ENCODE measurements around the gene EN2. TPM values are rescaled to one million over a fixed set of nuclear protein-coding genes. Genes with fewer than 3 reads are reported as not detected.

The EN2 gene
- total and polyA plus RNA-seq, 10 of the 15 experiments (the other 5 are each of a cell fraction or from before 2014, with no cell fraction given), result not detected

GRCh38 chr7:155471718-155472117 lies 13.8 kb downstream of the EN2 start:
- Histone ChIP-seq H3K36me3 (ENCODE audit: control insufficient read depth in 2 of 2, insufficient read depth in 2 of 2, low read length in 1 of 2) (no peaks in the 10 kb centered on the region), H4K20me1 (ENCODE audit: control insufficient read depth, insufficient read depth) (no peaks in the 10 kb centered on the region), H3K4me3 (no peak overlapping the region), H3K4me1 (ENCODE audit: control insufficient read depth, insufficient read depth, low read length) (no peaks in the 10 kb centered on the region), H3K9ac (ENCODE audit: control insufficient read depth, insufficient read depth, low read length) (no peak overlapping the region), H3K27me3 (replicated peaks in 1 of 2; ENCODE audit: control insufficient read depth in 2 of 2, insufficient read depth in 2 of 2, low read length in 1 of 2) (peaks cover 14 to 42% of the 10 kb centered on the region in 2 experiments), H3K79me2 (ENCODE audit: control insufficient read depth, insufficient read depth, low read length) (no peaks in the 10 kb centered on the region), H3K4me2 (ENCODE audit: control insufficient read depth, insufficient read depth) (no peak overlapping the region), H3K27ac (ENCODE audit: control insufficient read depth, insufficient read depth) (no peak overlapping the region), H3K9me3 (replicated peaks; ENCODE audit: control insufficient read depth, insufficient read depth, low read length) (no peaks in the 10 kb centered on the region; the same call in 2 of the 3 replicates), H2AFZ (ENCODE audit: control insufficient read depth, low read depth, low read length) (no peak overlapping the region)
- CTCF ChIA-PET, result interaction anchor here (0.9 kb wide), 1 partner anchor 281 kb away, joined by 3 read pairs; no protein-coding TSS in a partner anchor
- POLR2A ChIA-PET, result no interaction called here
- intact Hi-C loops (cut with micrococcal nuclease; ENCODE audit: unreplicated experiment) (no loop called here), in situ Hi-C loops (cut with MboI) (no loop called here)
- SMC1A ChIA-PET (ENCODE audit: uncharacterized antibody, unreplicated experiment), result interaction anchor here (0.6 kb wide), 1 partner anchor 9 kb away, joined by 3 read pairs; no protein-coding TSS in a partner anchor
- RAD21 ChIA-PET (ENCODE audit: unreplicated experiment), result interaction anchor here (0.5 kb wide), 1 partner anchor 60 kb away, joined by 3 read pairs; no protein-coding TSS in a partner anchor
- BruUV-seq (replicated peaks), result no TSS peak
- peak; percentile 66 for ATAC-seq
- no peak for FAIRE-seq
- 3% methylated on average over 11 of the region's 11 CpGs for WGBS (ENCODE audit: insufficient coverage, insufficient replicate concordance, low lambda C conversion rate, missing lambda C conversion rate)
- no peak for DNase-seq (ENCODE audit: low read depth, low spot score)
- no peak for TF ChIP-seq EZH2 (IDR thresholded peaks at IDR 0.05; ENCODE audit: borderline replicate concordance, control insufficient read depth, low read depth, low read length)
- TF ChIP-seq HDAC2 (IDR thresholded peaks at IDR 0.05), result no peak
- TF ChIP-seq BCL11A (IDR thresholded peaks at IDR 0.05; ENCODE audit: low read depth, low read length), result no peak
- TF ChIP-seq TCF7 (IDR thresholded peaks at IDR 0.05; ENCODE audit: borderline replicate concordance), result peak; percentile 83
- TF ChIP-seq EP300 (IDR thresholded peaks at IDR 0.05; ENCODE audit: borderline replicate concordance in 1 of 2, control insufficient read depth in 1 of 2, low read depth in 2 of 2, low read length in 2 of 2), result no peak
- TF ChIP-seq E2F8 (IDR thresholded peaks at IDR 0.05; ENCODE audit: low read depth, partially characterized antibody), result no peak
- TF ChIP-seq PBX3 (IDR thresholded peaks at IDR 0.05; ENCODE audit: insufficient replicate concordance, low read depth, low read length), result no peak
- no peak for TF ChIP-seq KLF5 (IDR thresholded peaks at IDR 0.05; ENCODE audit: partially characterized antibody)
- peak; percentile 80; the same call in 1 of the 2 replicates for TF ChIP-seq PAX5 (IDR thresholded peaks at IDR 0.05; ENCODE audit: borderline replicate concordance, low read depth, low read length)
- TF ChIP-seq CREM (IDR thresholded peaks at IDR 0.05; ENCODE audit: low read depth), result no peak
- no peak for TF ChIP-seq NFXL1 (IDR thresholded peaks at IDR 0.05; ENCODE audit: borderline replicate concordance)
- no peak for TF ChIP-seq EGR1 (IDR thresholded peaks at IDR 0.05; ENCODE audit: borderline replicate concordance in 1 of 2, low read depth in 2 of 2, low read length in 2 of 2)
- TF ChIP-seq SMARCA5 (IDR thresholded peaks at IDR 0.05), result no peak
- TF ChIP-seq ZBTB11 (CRISPR knock-in tag; IDR thresholded peaks at IDR 0.05), result no peak
